Measurements from ENCODE around the gene TOMM20.
"Not testable (repeated sequence)": the region's sequence is repeated elsewhere in the genome, so short reads cannot be mapped to it uniquely, and the experiment has no call there.

TOMM20 gene

GRCh38 chr1:235128456-235129328 lies at the start of gene TOMM20:
Gene TOMM20, minus strand, starts transcription at chr1:235128837. Its CDS starts 122 bp downstream, at chr1:235128715.
- peak; percentile 87 to 89 for DNase-seq (ENCODE audit: low read depth in 2 of 2)

DNA sequence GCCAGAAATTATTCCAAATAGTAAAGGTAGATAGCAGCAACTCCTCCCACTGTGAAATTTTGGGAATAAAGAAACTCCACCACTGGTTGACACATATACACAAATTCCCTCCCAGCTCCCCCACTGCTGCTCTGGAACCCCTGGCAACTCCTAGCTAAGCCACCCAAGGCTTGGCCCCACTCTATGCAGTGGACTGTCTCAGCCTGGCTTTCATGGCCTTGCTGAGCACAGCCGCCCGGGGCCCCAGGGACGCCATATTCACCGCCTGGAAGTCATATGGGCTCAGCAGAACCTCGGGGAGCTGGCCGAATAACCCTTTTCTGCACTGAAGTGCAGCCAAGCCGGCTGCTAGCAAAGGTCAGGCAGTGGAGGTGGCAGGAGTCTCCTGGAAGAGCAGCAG lies 47.8 kb upstream of the TOMM20 start:
- no peak for DNase-seq (ENCODE audit: low read depth in 2 of 2)

DNA sequence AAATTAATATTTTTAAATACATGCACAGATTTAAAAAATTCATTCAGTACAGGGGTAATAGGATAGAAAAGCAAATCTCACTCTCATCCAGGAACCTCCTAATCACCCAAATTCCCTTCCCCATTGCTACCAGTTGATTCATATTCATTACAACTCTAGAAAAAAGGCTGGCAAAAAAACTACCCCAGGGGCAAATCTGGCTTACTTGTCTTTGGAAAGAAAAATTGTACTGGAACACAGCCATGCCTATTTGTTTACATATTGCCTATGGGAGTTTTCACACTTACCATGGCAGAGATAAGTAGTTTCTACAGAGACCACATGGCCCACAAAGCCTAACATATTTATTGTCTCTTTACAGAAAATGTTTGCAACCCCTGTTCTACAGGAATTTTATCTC lies 41.3 kb upstream of the TOMM20 start:
- DNase-seq (ENCODE audit: low read depth in 2 of 2) = no peak

GRCh38 chr1:235168375-235168774 lies 39.7 kb upstream of the TOMM20 start:
- DNase-seq (ENCODE audit: low read depth in 2 of 2) = no peak

- no peak for DNase-seq (ENCODE audit: low read depth in 2 of 2)
These were observed 33.2 kb upstream of the TOMM20 start for GRCh38 chr1:235161685-235162327.

GRCh38 chr1:235160957-235161684 lies 32.5 kb upstream of the TOMM20 start, which contains the start of gene RBM34:
Gene RBM34, minus strand, starts transcription at chr1:235161250. Its CDS starts 24 bp downstream, at chr1:235161226.
- peak; percentile 90 to 91 for DNase-seq (ENCODE audit: low read depth in 2 of 2)

- DNase-seq (ENCODE audit: low read depth in 2 of 2) = no peak
These were observed 31.8 kb upstream of the TOMM20 start for GRCh38 chr1:235160383-235160956.

DNA sequence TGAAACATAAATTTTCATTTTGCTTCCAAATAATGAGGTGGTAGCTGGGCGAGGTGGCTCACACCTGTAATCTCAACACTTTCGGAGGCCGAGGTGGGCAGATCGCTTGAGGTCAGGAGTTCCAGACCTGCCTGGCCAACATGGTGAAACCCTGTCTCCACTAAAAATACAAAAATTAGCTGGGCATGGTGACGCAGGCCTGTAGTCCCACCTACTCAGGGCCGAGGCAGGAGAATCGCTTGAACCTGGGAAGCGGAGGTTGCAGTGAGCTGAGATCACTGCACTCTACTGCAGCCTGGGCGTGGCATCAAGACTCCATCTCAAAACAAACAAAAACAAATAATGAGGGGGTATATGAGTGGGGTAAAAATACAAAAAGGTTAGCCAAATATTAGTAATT lies 31.3 kb upstream of the TOMM20 start:
- not testable (repeated sequence) for DNase-seq (ENCODE audit: low read depth in 2 of 2)

- not testable (repeated sequence) for DNase-seq (ENCODE audit: low read depth in 2 of 2)
These were observed 30.6 kb upstream of the TOMM20 start for GRCh38 chr1:235159284-235159683.

DNA sequence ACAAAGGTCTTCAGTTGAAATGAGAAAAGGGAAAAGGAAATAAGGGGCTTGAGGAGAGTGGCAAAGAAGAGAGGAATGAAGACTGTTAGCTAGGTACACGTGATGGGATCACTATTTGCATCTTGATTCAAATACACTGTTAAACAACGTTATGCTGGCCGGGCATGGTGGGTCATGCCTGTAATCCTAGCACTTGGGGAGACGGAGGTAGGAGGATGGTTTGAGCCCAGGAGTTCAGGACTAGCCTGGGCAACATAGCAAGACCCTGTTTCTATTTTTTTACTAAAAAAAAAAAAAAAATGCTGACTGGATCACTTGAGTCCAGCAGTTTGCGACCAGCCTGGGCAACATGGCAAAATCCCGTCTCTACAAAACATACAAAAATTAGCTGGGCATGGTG lies 30.0 kb upstream of the TOMM20 start:
- no peak for DNase-seq (ENCODE audit: low read depth in 2 of 2)

DNA sequence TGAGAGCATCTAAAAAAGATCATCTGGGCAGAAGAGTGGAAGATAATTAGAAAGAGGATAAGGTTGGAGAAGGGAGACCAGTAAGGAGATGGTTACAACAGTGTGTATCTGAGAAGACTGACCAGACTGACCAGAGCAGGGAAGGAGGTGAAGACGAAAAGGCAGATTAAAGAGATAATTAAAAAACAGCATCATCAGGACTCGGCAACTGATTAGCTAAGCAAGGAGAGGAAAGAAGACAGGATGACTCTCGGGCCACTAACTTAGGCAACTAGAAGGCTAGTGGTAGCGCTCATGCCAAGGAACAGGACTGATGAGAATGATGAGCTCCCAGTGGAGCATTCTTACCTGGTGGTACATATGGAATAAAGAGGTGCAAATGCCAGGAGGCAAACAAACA lies 28.5 kb upstream of the TOMM20 start:
- DNase-seq (ENCODE audit: low read depth in 2 of 2) = no peak

- DNase-seq (ENCODE audit: low read depth in 2 of 2) = no peak
These were observed 28.1 kb upstream of the TOMM20 start for GRCh38 chr1:235156740-235157139.

GRCh38 chr1:235156265-235156664 lies 27.6 kb upstream of the TOMM20 start:
- DNase-seq (ENCODE audit: low read depth in 2 of 2) = no peak

DNA sequence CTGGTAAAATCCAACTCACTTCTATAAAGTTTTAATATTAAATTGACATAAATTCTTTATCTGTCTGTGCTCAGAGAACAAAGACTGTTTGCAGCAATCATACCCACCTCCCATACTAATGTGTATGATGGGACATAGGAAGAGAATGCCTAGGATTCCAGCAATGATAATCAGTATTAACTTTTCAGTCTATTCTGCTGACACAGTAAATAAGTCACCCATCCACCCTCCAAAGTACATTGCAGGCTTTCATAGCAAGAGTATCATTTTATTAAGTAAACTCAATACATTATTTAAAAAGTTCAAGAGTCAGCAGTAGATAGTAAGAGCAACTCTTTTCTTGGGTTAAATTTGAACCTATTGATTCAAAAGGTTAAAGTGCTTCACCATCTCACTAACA lies 23.6 kb upstream of the TOMM20 start:
- no peak for DNase-seq (ENCODE audit: low read depth in 2 of 2)

DNA sequence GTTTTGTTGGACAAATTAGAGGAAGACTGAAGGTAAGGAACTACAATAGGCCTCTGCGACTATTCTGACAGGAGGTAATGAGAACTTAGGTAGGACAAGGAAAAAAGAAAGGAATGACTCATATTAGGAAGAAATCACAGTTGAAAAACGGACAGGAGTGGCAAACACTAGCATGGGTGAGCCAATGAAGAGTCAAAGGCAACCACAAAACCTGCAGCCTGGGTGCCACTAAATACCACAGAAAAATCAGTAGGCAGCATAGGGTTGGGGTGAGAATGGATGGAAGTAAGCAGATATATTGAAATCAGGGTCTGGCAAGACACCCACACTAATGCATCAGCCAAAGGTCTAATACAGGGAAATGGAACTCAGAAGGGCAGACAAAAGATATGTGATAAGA lies 22.4 kb upstream of the TOMM20 start:
- DNase-seq (ENCODE audit: low read depth in 2 of 2) = no peak

- DNase-seq (ENCODE audit: low read depth in 2 of 2) = no peak
These were observed 21.2 kb upstream of the TOMM20 start for GRCh38 chr1:235149824-235150223.

GRCh38 chr1:235147269-235147668 lies 18.6 kb upstream of the TOMM20 start:
- DNase-seq (ENCODE audit: low read depth in 2 of 2) = no peak

- no peak for DNase-seq (ENCODE audit: low read depth in 2 of 2)
These were observed 17.0 kb upstream of the TOMM20 start for GRCh38 chr1:235145639-235146038.

DNA sequence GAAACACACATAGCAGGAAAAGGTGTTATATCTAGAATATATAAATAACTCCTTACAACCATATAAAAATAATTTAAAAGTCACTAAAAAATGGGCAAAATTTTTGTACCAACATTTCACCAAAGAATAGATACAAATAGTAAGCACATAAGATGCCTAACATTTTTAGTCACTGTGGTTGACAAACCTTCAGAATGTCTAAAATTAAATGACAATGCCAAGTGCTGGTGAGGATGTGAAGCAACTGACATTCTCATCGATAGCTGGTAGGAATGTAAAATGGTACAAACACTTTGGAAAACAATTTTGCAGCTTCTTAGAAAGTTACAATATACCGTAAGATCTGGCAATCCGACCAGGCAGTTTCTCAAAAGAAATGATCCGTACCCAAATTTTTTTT lies 14.4 kb upstream of the TOMM20 start:
- no peak for DNase-seq (ENCODE audit: low read depth in 2 of 2)

- no peak for DNase-seq (ENCODE audit: low read depth in 2 of 2)
These were observed 10.7 kb upstream of the TOMM20 start for GRCh38 chr1:235139315-235139714.

GRCh38 chr1:235138821-235139220 lies 10.2 kb upstream of the TOMM20 start:
- DNase-seq (ENCODE audit: low read depth in 2 of 2) = no peak

GRCh38 chr1:235136111-235136510 lies 7.5 kb upstream of the TOMM20 start:
- no peak for DNase-seq (ENCODE audit: low read depth in 2 of 2)

Data from stimulated activated CD4-positive, alpha-beta T cell treated with anti-CD3 and anti-CD28 coated beads, Interleukin-4, amount 100 ng/mL, for 48 hours (primary cell).